Bone marrow (tissue), 2 donors: ENCODE results near the gene ADCY2.
"Not testable (repeated sequence)": the region's sequence is repeated elsewhere in the genome, so short reads cannot be mapped to it uniquely, and the experiment has no call there.

Experiments used
- DNase-seq, 2 donors: peaks; one replicate each; lab custom pipeline; 2025; lab: John Stamatoyannopoulos, UW

Gene ADCY2

DNA sequence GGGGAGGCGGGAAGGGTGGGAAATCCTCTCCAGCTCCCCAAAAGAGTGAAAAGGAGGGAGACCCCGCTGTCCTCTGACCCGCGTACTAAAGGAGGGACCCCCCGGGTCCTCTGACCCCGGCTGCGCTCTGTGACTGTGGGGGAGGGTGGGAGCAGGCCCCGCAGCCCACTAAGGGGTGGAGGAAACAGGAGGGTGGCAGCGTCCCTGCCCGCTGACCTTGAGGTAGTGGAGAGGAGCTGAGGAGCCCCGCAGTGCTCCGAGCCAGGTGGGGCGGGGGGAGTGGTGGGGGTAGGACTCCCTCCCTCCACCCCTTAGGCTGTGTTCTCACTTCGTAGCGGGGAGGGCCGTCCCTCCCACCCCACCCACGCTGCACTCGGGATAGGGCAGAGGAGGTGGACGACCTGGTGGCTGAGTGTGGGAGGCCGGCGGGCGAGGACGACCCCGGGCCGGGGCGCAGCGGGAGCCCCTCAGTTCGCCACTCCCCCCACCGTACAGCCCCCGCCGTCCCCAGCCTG lies 449 bp upstream of the ADCY2 start:
- no peak for DNase-seq

DNA sequence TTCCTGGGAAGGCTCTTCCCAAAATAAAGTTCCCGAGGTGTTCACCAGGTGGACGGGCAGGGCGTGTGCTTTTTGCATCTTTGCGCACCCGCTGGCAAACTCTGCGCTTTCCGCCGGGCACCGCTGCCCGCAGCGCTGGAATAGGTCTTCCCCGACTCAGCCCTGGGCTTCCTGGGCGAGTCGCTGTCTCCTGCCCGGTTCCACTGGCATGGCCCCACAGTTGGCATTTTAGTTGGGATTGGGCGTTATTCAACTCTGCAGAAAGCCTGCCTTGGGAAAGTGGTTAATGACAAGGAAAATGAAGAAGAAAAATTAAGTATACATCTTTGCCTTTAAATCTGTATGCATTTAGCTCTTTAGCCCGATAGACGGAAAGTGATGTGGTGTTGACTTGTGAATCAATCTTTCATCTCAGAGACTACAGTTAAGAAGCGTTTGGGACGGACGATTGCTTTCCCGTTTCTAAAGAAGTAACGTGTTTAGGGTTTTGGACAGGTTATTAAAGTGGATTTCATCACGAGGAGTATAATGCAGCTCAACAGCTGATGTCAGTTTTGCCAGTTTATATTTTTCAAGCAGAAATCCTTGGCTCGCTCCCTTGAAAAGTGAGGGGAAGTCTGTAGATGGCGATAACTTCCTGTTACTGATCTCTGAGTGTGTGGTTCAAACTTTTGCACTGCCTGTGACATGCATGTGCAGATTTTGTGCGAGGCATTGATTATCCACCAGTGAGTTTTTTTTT lies 946 bp downstream of the ADCY2 start:
- DNase-seq = no peak

DNA sequence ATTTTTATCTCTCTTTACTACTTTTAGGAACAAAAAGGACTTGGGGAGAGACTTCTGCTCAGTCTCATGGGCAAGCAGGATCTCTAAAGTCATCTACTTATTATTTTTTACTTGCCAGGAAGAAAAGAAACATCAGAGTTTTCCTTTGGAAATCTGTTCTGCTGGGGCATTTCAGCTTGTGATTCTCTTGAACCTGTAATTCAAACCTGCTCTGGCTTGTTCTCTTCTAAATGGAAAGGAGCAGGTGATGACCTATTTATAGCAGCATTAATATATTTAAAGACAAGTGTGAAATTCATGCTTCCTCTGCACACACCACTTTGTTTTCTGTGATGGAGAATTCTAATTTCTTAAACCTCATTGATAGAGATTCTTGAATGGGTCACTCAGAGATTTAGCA lies 2.0 kb downstream of the ADCY2 start:
- DNase-seq = no peak

DNA sequence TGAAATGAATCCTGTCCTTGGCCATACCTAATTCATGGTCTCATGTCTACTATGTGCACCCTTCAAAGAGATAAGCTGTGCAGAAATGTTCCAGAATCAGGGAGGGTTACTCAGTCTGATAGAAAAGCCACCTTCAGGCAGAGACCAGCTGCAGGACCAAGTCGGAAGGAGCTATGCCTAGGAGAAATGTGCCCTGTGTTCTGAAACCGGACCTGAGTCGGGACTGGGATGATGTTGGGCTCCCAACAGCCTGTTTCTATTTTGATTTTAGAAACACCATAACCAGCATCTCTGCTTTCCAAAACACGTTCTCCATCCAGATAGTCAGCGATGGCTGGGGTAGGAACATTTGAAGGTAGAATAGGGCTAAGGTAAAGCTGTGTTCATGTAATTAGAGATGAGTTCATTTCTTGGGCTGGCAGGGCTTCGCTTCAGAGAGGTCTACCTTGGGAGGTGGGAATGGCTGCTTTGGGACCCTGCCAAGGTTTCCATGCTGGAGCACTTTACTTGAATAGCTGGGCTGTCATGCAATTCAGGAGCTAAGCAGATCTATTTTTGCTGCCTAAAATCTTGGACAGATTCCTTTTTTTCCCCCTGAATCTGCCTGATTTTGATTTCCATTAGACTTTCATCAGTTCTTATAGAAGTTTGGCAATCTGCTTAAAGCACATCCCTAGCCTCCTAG lies 2.8 kb downstream of the ADCY2 start:
- no peak for DNase-seq

DNA sequence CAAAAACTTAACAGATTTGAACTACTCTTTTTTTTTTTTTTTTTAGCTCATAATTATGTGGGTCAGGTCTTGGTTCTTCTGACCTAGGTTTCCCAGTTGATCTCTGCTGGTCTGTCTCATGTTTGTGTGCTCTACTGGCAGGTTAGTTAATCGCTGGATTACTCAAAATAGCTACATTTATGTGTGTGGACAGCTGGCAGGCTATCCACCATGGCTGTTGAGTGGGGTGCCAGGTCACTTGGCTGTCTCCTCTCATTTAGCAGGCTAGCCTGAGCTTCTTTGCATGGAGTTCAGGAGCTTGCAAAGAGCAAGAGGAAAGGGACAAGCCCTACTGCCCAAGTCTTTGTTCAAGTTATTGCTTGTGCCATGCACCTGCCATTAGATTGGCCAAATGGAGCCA lies 9.3 kb downstream of the ADCY2 start:
- no peak for DNase-seq

DNA sequence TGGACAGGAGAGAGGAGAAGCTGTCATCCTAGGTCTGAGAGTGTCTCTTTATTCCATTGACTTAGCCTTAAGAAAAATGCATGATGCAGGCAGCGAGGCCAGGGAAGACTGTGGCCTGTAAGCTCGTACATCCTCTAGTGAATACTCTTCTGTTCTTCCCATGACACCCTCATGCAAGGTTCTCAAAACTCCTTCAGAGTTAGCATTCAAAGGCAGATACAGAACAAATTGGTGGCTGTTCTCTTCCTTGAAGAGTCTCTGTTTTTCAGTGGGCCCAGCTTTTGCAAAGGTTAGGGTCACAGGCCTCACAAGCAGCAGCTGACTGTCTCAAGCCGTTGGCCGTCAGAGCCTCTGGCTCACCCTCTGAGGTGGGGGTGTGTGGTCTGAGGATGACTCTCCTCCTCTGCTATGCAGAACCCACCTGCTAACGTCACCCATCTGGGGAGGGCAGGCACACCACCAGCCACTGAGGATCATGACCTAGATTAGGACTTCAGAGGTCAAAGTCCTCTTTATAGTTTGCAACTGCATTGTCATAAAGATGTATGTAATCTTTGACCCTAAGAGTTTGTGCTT lies 15.1 kb downstream of the ADCY2 start:
- no peak for DNase-seq

DNA sequence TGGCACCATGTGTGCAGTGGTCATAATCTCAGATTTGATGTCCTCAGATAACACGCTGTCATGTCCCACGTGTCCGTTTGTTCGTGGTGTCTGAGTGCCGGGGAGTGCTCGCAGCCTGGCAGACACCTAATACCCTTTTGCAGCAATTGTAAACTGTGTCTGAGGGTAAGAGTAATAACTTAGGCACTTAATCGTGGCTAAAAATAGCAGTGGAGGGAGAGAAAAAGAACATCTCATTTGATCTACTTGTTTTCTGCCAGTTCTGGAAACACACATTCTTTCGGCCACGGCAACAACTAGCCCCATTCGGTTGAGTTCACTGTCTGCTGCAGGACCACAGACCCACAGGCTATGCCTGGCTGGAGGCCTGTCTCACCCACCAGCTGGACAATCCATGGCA lies 16.5 kb downstream of the ADCY2 start:
- DNase-seq = no peak

DNA sequence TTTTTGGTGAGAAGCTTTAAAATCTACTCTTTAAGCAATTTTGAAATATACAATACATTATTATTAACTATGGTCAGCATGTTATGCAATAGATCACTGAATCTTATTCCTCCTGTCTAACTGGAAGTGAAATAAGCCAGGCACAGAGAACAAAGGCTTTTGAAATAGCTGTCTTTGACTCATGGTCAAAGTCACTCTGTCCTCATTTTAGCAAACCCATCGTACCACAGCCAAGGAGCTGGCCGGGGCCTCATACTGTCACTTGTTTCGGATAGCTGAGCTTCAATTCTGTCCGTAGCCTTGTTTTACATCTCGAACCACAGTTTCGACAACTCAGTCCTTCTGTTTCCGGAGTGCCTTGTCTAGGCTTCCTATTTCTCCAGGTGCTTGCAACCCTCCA lies 19.2 kb downstream of the ADCY2 start:
- no peak for DNase-seq

DNA sequence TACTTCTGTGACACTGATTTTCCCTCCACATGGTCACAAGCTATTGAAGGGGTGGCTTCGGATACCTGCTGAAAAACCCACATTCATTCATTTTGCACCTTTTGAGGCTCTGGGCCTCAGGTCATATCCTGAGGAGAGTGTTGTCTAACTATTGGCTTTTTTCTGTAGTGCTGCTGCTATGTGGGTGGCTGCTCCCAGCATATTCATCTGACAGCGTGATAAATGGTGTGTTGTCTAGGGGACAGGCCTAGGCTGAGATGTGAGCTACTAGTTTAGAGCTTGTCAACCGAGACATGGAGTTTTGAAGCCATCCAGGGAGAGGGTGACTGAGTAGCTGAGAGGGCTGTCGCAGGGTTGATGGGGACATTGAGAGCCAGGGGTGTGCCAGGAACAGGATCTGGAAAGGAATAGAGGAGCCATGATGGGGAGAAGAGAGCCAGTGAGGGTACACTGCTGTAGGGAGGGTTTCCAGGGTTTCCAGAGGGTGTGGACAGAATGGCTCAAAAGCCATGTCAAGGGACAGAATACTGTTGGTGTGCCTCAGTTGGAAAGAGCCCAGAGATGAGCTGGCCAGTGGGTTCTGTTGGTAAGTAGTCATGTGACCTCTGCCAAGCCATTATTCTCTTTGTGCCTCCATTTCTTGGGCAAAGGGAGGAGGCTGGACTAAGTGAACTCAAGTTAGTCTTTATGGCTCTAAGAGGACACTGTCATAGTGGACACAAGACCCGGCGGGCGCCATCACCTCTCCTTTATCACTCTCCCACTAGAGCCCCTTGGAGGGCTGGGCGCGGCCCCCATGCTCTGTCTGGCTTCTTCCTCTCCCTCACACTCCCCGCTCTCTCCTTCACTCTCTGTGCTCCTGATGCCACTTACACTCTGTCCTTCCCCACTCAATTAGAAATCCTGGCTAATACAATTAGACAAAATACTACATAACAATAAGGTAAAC lies 19.9 kb downstream of the ADCY2 start:
- DNase-seq = no peak

DNA sequence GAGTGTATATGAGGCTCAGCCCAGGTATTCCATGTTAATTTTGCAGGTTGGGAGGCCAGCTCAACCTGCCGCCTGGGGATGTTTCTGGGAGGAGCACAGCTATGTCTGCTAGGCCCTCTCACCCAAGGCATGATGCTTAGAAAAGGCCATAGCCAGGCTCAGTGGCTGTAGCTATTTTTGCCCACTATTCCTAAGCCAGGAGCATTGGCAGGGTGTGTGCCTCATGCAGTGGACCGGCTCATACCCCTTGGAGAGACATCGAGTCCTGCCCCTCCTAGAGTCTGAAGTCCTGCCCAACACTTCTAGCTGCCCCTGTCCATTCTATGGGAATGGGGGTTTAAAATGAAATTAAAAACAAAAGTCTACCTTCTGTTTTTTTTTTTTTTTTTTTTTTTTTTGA lies 22.3 kb downstream of the ADCY2 start:
- DNase-seq = no peak

DNA sequence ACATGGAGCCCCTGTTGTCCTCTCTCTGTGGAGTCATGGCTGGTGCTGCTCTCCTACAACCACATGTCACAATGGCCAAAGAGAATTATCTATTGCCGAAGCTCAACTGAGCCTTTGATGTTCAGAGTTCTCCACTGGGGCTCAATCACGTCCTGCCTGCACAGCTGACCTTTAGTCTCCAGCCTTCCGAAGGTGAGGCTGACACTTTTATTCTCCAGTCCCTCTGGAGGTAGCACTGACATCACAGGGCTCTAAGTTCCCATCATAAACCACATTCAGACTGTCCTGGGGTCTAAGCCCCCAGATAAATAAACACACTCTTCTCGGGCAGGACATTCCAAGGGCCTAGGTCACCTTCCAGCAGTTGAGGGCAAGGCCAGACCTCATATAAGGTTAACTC lies 23.4 kb downstream of the ADCY2 start:
- no peak for DNase-seq

DNA sequence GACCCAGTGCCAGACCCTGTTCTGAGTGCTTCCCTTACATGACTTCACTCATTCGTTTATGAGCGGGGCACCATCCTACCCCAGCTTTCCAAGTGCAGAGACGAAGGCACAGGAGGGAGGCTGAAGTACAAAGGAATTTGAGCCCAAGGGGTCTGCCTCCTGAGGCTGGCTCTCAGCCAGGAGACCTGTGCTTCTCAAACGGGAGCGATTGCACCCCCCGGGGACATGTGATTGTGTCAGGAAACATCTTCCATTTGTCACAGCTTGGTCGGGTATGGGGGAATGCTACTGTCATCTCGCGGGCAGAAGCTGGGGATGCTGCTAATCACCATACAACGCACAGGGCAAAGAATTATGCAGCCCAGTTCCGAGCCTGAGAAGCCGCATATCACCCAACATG lies 23.9 kb downstream of the ADCY2 start:
- no peak for DNase-seq

DNA sequence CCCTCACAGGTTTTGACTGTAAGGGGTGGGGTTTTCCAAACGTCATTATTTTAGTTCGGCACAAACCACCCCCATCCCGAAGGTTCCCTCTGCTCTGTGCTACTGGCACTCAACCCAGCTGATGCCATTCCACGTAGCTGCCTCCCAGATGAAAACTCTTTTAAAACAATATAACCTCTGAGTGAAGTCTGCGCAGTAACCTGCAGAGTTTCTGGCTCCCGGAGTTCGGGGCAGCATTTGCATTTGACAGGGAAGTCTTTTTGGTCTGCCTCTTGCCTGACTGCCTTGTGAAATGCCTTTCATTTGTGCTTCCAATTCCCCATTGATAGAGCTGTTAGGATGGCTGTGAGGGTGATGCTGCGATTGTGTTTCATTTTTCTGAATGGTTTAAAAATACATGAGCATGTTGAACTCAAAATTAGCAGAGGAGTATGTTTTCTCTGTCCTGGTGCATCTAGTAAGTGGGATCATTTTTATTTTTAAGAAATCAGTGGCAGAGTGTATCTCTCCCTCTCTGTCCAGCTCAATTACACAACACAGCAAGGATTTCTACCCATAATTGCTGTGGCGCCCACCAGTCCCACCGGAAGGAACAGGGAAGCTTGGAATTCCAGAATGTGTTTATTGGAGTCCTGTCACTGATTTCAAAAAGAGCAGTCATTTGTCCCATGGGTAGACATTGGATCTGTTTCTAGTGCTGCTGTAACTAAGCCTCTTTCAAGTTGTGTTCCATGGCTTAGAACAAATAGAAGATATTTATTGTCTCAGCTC lies 24.8 kb downstream of the ADCY2 start:
- DNase-seq = no peak

DNA sequence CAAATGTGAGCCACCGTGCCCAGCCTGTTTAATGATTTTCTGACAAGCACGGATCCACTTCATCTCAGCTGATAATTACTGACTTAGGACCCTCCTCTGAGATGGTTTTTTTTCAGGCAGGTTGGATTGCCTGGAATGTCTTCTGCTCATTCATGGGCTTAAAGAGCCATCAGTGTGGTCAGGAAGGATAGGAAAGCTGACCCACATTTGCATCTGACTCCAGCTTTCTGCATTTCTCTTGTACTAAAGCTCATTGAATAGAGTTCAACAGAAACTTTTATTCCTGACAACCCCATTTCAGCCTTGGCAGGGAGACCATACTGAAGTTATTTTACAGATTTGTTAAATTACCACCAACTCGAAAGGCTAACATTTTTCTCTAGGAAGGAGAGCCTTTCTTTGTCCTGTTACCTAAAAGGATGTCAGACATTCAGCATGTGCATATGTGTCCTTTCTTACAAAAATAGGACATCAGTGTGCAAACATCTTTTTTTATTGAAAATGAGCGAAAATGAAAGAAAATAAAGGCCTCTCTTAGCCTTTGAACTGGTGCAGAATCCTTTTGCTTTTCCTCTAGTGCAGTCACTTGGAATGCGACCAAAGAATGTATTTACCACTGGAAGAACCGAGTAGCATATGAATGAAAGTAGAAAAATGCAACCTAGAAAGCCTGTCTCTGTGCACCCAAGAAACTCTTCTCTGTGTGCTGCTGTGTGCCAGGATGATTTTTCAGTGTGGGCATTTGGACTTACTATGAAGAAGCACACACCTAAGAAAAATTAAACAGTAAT lies 26.6 kb downstream of the ADCY2 start:
- no peak for DNase-seq

DNA sequence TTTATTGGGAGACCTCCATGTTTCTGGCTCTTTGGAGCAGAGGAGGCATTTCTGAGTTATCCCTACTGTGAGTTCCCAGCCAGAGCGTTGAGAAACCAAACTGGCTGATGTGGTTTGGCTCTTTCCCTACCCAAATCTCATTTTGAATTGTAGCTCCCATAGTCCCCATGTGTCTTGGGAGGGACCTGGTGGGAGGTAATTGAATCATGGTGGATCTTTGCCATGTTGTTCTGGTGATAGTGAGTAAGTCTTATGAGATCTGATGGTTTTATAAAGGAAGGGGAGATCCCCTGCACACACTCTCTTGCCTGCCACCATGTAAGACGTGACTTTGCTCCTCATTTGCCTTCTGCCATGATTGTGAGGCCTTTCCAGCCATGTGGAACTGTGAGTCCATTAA lies 27.3 kb downstream of the ADCY2 start:
- DNase-seq = not testable (repeated sequence)

DNA sequence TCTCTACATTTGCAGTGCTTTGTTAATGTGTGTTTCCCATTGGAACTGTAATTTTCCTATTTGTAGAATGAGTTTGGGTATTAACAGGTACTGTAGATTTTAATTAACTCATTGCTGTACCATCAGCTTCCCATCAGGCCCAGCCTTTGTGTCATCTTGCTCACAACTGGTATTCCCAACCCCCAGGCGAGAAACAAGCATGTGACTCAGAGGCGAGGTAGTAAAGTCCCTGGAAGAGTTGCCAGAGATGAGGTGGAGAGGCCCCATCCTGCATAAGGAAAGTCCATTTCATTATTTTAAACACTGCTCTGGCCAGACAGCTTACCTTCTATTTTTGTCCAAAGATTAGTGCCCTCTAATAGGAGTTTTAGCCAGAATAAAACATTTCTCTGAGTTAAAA lies 29.9 kb downstream of the ADCY2 start:
- DNase-seq = no peak

DNA sequence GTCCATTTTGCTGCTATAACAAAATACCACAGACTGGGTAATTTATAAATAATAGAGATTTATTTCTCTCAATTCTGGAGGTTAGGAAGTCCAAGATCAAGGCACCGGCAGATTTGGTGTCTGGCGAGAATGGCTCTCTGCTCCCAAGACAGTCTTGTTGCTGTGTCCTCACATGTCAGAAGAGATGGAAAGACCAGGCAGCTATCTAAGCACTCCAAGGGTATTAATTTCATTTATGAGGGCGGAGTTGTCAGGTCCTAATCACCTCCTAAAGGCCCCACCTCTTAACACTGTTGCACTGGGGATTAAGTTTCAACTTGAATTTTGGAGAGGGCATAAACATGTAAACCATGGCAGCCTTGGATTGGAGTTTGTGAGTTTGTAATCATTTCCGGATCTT lies 30.3 kb downstream of the ADCY2 start:
- DNase-seq = no peak

DNA sequence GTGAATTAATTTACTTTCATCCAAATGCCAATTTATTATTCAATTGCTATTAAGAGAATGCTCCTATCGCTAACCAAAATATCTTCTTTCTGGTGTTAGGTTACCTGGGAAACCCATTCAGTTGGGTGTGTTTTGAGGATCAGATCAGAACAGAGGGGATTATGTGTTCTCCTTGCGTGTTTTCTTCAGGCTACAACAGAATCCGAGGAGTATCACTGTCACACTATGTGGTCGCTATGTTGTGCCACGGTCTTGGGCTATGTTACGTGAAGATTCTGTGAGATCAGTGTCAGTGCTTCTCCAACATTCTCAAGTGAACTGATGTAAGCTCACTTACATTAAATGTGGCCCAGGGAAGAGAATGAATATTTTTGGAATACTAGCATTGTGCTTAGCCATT lies 39.0 kb downstream of the ADCY2 start:
- no peak for DNase-seq

DNA sequence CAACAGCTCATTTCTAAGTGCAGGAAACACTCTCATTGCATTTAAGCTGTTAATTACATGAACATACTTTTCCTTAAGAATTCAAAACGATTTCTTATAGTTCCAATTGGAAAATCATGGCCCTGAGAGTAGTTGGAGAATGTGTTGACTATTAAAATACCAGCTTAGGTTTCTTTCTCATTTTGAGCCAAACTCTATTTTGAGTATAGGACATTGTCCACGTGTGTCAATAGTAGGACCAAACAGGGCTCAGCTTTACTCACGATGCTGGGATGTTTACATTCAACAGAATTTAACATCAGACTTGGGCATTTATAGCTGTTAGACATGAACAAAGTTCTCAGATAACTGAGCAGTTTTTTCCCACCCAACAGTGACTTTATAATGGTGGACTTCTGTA lies 39.6 kb downstream of the ADCY2 start:
- no peak for DNase-seq

DNA sequence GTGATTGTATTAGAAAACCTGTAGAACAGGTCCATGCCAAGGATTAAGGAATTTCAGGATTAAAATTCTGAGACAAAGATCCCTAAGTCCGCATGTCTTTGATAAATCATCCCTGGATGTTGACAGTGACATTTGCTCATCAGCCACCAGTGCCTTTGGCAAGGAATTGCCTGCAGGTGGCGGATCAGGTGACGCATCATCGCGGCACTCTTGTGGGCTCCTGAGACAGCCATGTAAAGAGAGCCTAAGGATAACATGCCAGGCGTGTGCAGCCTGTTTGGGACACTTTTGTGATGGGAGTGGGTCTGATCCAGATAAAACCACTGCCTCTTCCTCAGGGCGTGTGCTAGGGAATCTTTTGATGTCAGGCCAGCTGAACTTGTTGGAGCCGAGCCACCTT lies 40.6 kb downstream of the ADCY2 start:
- DNase-seq = no peak

DNA sequence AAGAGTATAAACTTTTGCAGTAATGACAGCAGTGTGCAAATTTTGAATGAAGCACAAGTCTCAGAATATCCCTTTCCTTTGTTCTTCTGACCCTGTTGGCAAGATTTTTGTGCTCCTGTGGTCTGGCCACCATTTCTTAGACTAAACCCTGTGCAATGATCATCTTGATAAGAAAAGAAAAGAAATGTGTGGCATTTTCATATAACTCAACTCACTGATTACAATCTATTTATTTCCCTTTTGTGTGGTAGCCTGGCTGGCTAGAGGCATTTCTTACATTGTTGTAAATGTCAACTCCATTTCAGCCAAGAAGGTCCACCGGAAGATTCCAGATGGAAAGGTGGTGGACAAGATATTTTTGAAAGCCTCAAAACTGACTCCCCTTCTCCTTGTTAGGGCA lies 41.9 kb downstream of the ADCY2 start:
- no peak for DNase-seq
